GM03348 (cell line): ENCODE data around the gene PMEL.
"Not testable (repeated sequence)": the region's sequence is repeated elsewhere in the genome, so short reads cannot be mapped to it uniquely, and the experiment has no call there.

Source experiments
- DNase-seq: peaks from one replicate; pipeline ENCODE4 v3.0.0; 2012; ENCODE audit warnings: low spot score

PMEL gene

GRCh38 chr12:55965941-55966407 is at the start of gene PMEL:
PMEL (minus strand) TSS chr12:55966042; CDS start chr12:55966011, 31 bp downstream.
- DNase-seq, result peak; percentile 17

GRCh38 chr12:56014205-56014604 is 48.4 kb upstream of the PMEL start:
- no peak for DNase-seq

DNA sequence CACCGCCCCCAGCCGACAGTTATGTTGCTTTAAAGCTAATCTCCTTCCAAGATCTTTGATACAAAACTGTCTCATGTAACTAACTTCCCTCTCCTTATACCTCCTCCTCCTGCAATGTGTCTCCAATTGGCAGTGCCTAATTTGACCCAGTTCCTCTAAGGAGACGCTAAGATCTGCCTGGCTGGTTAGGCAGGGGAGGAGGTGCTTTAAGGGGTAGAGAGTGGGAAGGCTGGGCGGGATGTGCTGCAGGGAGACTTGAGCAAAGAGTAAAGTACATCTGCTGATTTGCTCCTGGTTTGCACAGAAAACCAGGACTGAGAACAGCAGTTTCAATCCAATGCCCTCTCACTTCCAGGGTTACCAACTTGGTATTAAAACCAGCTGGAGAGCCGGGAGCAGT is 47.6 kb upstream of the PMEL start:
- no peak for DNase-seq

DNA sequence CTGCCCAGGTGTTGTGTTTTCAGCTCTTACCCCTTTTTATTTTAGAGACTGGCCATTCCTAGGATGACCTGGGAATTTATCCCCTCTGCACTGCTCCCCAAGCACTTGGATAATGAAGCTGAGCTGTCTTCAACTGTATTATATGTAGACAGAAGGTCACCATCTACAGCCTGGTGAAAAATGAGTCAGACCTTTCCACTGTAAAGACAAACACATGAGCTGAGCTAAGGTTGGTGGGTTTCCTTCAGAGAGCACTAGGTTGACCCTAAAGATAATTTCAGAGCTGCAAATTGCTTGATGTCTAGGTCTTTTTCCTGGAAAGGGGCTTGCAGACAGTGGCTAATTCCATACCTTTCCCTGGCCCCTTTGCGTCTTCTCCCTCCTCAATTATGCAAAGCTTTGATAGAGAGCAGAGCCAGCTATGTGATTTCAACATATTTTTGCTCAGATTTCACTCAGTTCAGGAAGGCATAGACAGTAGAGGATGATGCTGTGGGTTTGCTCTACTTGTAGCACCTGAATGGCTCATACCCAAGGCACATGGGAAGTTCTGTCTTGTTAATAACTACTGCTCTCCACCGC is 45.8 kb upstream of the PMEL start:
- no peak for DNase-seq

GRCh38 chr12:56010111-56010570 is 44.3 kb upstream of the PMEL start:
- no peak for DNase-seq

GRCh38 chr12:56007564-56008559 is 42.0 kb upstream of the PMEL start:
- DNase-seq, result peak; percentile 87

GRCh38 chr12:56004211-56004610 is 38.4 kb upstream of the PMEL start:
- DNase-seq, result no peak

DNA sequence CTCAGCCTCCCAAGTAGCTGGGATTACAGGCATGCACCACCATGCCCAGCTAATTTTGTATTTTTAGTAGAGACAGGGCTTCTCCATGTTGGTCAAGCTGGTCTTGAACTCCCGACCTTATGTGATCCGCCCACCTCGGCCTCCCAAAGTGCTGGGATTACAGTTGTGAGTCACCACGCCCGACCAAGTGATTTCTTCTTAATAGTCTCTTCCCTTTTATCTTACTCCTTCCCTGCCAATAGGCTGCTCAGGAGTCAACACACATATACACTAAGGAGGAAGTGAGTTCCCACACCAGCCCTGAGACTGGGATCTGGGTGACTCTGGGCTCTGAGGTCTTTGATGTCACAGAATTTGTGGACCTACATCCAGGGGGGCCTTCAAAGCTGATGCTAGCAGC is 37.5 kb upstream of the PMEL start:
- not testable (repeated sequence) for DNase-seq

- DNase-seq, result no peak
Measured at GRCh38 chr12:56001487-56002100, 35.8 kb upstream of the PMEL start.

GRCh38 chr12:55999999-56000540 is 34.2 kb upstream of the PMEL start:
- DNase-seq, result not testable (repeated sequence)

GRCh38 chr12:55999522-55999921 is 33.7 kb upstream of the PMEL start:
- not testable (repeated sequence) for DNase-seq

DNA sequence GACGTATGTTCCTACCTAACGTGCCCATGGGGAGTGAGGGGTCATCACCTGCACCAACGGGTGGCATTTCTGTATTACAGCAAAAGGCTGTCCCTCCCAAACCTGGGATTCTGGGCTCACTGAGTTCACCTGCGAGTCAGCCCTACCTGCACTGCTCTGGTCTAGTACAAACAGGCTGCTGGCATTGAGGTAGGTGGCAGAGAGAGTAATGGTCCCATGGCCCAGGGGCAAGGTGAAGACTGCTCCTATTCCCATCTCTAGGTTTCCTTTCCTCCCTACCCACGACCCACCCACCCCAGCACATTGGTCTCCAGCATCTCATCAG is 31.7 kb upstream of the PMEL start:
- DNase-seq, result no peak

DNA sequence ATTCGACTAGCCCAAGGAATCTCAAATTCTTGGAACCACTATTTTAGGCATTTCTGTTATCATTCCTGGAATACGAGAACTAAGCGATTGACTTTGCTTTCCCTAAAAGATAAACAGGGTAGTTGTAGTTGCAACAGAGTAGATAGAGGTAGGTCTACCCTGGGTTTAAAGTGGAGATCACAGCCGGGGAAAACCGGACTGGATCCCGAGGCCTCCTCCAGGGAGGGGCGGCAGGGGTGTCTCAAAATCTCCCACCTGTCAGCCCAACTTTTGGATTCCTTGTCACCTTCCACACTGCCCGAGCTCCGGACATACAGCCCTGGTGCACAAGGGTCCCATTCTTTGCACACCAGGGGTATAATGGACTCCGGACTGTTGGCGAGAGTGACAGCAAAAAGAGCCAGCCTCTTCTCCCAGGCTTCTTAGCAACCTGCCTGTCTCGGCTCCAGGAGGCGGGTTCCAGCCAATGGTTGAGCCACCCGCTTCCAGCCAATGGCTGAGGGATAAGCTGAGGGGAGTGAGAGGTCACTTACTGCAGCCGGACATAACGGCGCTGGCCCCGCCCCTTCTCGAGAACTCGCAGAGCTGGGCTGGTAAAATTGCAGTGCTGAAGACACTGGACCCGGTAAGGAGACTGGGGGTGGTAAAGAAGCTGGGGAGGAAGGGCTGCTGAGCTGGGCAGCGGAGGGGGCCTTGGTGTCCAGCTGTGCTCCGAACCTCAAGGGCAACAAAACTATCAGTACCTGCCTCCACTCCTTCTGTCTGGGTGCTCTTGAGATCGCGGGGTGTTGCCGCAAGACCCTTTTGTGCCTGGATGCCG is 31.1 kb upstream of the PMEL start, which contains the start of gene SUOX:
Gene SUOX (plus strand): TSS at position 562 of the 820 bp plus-strand sequence. CDS start 4,946 bp downstream, outside the sequence.
- DNase-seq, result peak; percentile 99

- DNase-seq, result peak; percentile 67
Measured at GRCh38 chr12:55996201-55996714, 30.4 kb upstream of the PMEL start.

GRCh38 chr12:55995366-55995765 is 29.5 kb upstream of the PMEL start:
- DNase-seq, result no peak

GRCh38 chr12:55993230-55993853 is 27.5 kb upstream of the PMEL start:
- no peak for DNase-seq

DNA sequence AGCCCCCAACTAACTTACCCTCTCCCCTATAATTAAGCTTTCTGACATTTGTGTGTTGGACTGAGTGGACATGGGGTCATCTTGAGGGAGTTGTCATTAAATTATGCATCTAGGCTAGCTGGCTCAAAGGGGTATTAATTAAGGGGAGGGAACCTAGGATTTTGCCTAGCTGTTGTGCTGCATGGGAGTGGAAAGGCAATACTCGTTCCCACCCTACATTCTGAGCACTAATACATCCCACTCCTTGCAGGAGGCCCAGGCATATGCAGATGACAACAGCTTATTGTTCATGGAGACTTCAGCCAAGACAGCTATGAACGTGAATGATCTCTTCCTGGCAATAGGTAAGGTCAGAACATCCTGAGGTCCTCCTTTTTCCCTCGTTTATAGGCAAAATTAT is 25.3 kb upstream of the PMEL start:
- no peak for DNase-seq

DNA sequence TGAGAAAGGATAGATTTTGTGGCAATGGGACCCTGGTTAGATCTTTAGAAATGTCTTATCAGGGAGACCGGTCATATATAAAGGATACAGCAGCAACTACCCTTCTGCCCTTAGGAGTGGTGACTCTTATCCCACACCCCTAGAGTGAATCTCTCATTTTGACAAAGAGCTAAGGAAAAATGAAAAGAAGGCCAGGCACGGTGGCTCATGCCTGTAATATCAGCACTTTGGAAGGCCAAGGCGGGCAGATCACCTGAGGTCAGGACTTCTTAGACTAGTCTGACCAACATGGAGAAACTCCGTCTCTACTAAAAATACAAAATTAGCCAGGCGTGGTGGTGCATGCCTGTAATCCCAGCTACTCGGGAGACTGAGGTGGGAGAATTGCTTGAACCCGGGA is 20.1 kb upstream of the PMEL start:
- not testable (repeated sequence) for DNase-seq

GRCh38 chr12:55985341-55985740 is 19.5 kb upstream of the PMEL start:
- no peak for DNase-seq

DNA sequence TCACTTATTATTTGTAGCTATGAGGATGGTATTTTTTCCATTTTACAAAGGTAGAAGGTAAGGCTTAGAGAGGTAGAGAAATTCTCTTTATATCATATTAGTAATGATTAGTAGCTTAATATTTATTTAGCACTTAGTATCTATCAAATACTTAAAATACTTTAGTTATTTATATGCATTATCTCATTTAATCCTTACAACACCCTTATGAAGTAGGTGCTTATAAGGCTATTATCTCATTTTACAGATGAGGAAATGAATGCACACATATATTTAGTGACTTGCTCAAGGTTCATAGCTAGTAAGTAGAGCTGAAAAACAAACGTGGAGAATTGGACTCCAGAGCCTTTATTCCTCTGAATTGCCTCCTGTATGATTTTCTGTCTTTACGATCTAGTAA is 19.0 kb upstream of the PMEL start:
- no peak for DNase-seq
